ENCODE data around the gene CDH4. TPM values are rescaled to one million over a fixed set of nuclear protein-coding genes. Genes with fewer than 3 reads are reported as not detected.
"Not testable (repeated sequence)": the region's sequence is repeated elsewhere in the genome, so short reads cannot be mapped to it uniquely, and the experiment has no call there.

CDH4 gene
- total RNA-seq, 1 donor from 2014 or later = 8.9 TPM

- Mint-ChIP-seq H3K9me3 (no peaks in the 10 kb centered on the region), H3K27ac (ENCODE audit: unreplicated experiment) (no peak overlapping the region), H3K36me3 (ENCODE audit: low read depth) (peaks cover 14% of the 10 kb centered on the region), H3K4me3 (no peak overlapping the region), H3K4me1 (peaks cover 10% of the 10 kb centered on the region), H3K27me3 (ENCODE audit: low read depth) (no peaks in the 10 kb centered on the region)
- no peak for TF ChIP-seq CTCF (conservative IDR thresholded peaks at IDR 0.05)
- no peak for DNase-seq (ENCODE audit: low read depth, low spot score)
These were observed 730.9 kb downstream of the CDH4 start for GRCh38 chr20:61982951-61983315.

- Mint-ChIP-seq H3K36me3 (ENCODE audit: low read depth) (peaks cover 17% of the 10 kb centered on the region), H3K4me1 (peaks cover 10% of the 10 kb centered on the region), H3K4me3 (no peak overlapping the region), H3K27ac (ENCODE audit: unreplicated experiment) (peak overlapping the region; percentile 68), H3K9me3 (no peaks in the 10 kb centered on the region), H3K27me3 (ENCODE audit: low read depth) (no peaks in the 10 kb centered on the region)
- DNase-seq (ENCODE audit: low read depth, low spot score) = no peak
- TF ChIP-seq CTCF (conservative IDR thresholded peaks at IDR 0.05) = no peak
These were observed 731.9 kb downstream of the CDH4 start for GRCh38 chr20:61983965-61984364.

GRCh38 chr20:61984431-61984830 is 732.4 kb downstream of the CDH4 start:
- H3K4me3 Mint-ChIP-seq; H3K9me3 Mint-ChIP-seq; DNase-seq (ENCODE audit: low read depth, low spot score); H3K27me3 Mint-ChIP-seq (ENCODE audit: low read depth); H3K27ac Mint-ChIP-seq (ENCODE audit: unreplicated experiment): not testable (repeated sequence)
- H3K4me1 Mint-ChIP-seq = peaks cover 10% of the 10 kb centered on the region
- peaks cover 17% of the 10 kb centered on the region for H3K36me3 Mint-ChIP-seq (ENCODE audit: low read depth)

GRCh38 chr20:61985096-61985495 is 733.0 kb downstream of the CDH4 start:
- no peaks in the 10 kb centered on the region for H3K27me3 Mint-ChIP-seq (ENCODE audit: low read depth)
- peaks cover 19% of the 10 kb centered on the region for H3K36me3 Mint-ChIP-seq (ENCODE audit: low read depth)
- H3K9me3 Mint-ChIP-seq = no peaks in the 10 kb centered on the region
- no peak overlapping the region for H3K4me3 Mint-ChIP-seq
- no peak for DNase-seq (ENCODE audit: low read depth, low spot score)
- no peak overlapping the region for H3K27ac Mint-ChIP-seq (ENCODE audit: unreplicated experiment)
- H3K4me1 Mint-ChIP-seq = peaks cover 10% of the 10 kb centered on the region
- TF ChIP-seq CTCF (conservative IDR thresholded peaks at IDR 0.05) = no peak

- Mint-ChIP-seq H3K27ac (ENCODE audit: unreplicated experiment) (no peak overlapping the region), H3K36me3 (ENCODE audit: low read depth) (peaks cover 29% of the 10 kb centered on the region), H3K4me1 (peaks cover 4% of the 10 kb centered on the region), H3K27me3 (ENCODE audit: low read depth) (no peaks in the 10 kb centered on the region), H3K4me3 (no peak overlapping the region), H3K9me3 (peaks cover 3% of the 10 kb centered on the region)
- no peak for DNase-seq (ENCODE audit: low read depth, low spot score)
- TF ChIP-seq CTCF (conservative IDR thresholded peaks at IDR 0.05) = no peak
These were observed 734.8 kb downstream of the CDH4 start for GRCh38 chr20:61986762-61987321.

GRCh38 chr20:61988665-61989064 is 736.6 kb downstream of the CDH4 start:
- no peak for TF ChIP-seq CTCF (conservative IDR thresholded peaks at IDR 0.05)
- Mint-ChIP-seq H3K9me3 (peaks cover 8% of the 10 kb centered on the region), H3K4me3 (no peak overlapping the region), H3K4me1 (peaks cover 4% of the 10 kb centered on the region), H3K27me3 (ENCODE audit: low read depth) (no peaks in the 10 kb centered on the region), H3K27ac (ENCODE audit: unreplicated experiment) (no peak overlapping the region), H3K36me3 (ENCODE audit: low read depth) (peaks cover 45% of the 10 kb centered on the region)
- DNase-seq (ENCODE audit: low read depth, low spot score) = no peak

Measured in neural crest cell (in vitro differentiated cells).